Stimulated activated CD8-positive, alpha-beta memory T cell treated with anti-CD3 and anti-CD28 coated beads, Interleukin-4, amount 100 ng/mL, for 1 hour (primary cell): ENCODE results near the gene SERPINA12.
"Not testable (repeated sequence)": the region's sequence is repeated elsewhere in the genome, so short reads cannot be mapped to it uniquely, and the experiment has no call there.

Experiments
- DNase-seq, 2 donors: peaks; one replicate each; pipeline ENCODE4 v3.0.0-alpha.2; 2020; ENCODE audit warnings: low read depth in 2 of 2, low spot score in 1 of 2

SERPINA12 gene

GRCh38 chr14:94538070-94538740 is 28.9 kb upstream of the SERPINA12 start:
- DNase-seq = no peak

- DNase-seq = no peak
Observed at GRCh38 chr14:94536836-94537235, 27.6 kb upstream of the SERPINA12 start.

- DNase-seq = no peak
Observed at GRCh38 chr14:94535506-94535905, 26.2 kb upstream of the SERPINA12 start.

GRCh38 chr14:94532447-94532846 is 23.2 kb upstream of the SERPINA12 start:
- no peak for DNase-seq

GRCh38 chr14:94531187-94531586 is 21.9 kb upstream of the SERPINA12 start:
- no peak for DNase-seq

GRCh38 chr14:94524093-94524492 is 14.8 kb upstream of the SERPINA12 start:
- no peak for DNase-seq

GRCh38 chr14:94523265-94523664 is 14.0 kb upstream of the SERPINA12 start:
- DNase-seq = no peak

- no peak for DNase-seq
Observed at GRCh38 chr14:94522115-94522724, 13.0 kb upstream of the SERPINA12 start.

- no peak for DNase-seq
Observed at GRCh38 chr14:94521375-94522114, 12.3 kb upstream of the SERPINA12 start.

GRCh38 chr14:94517641-94518257 is 8.5 kb upstream of the SERPINA12 start:
- no peak for DNase-seq

- DNase-seq = no peak
Observed at GRCh38 chr14:94517248-94517640, 8.0 kb upstream of the SERPINA12 start.

GRCh38 chr14:94515856-94516255 is 6.6 kb upstream of the SERPINA12 start:
- no peak for DNase-seq

- no peak for DNase-seq
Observed at GRCh38 chr14:94515426-94515825, 6.2 kb upstream of the SERPINA12 start.

- no peak for DNase-seq
Observed at GRCh38 chr14:94514351-94514750, 5.1 kb upstream of the SERPINA12 start.

- DNase-seq = not testable (repeated sequence)
Observed at GRCh38 chr14:94510481-94510880, 1.2 kb upstream of the SERPINA12 start.

- DNase-seq = no peak
Observed at GRCh38 chr14:94505641-94506040, 3.6 kb downstream of the SERPINA12 start.

- no peak for DNase-seq
Observed at GRCh38 chr14:94505206-94505605, 4.1 kb downstream of the SERPINA12 start.

GRCh38 chr14:94501588-94502516 is 7.4 kb downstream of the SERPINA12 start:
- no peak for DNase-seq

- DNase-seq = no peak
Observed at GRCh38 chr14:94500264-94500663, 9.0 kb downstream of the SERPINA12 start.

GRCh38 chr14:94499673-94500072 is 9.6 kb downstream of the SERPINA12 start:
- no peak for DNase-seq

- no peak for DNase-seq
Observed at GRCh38 chr14:94498215-94498614, 11.1 kb downstream of the SERPINA12 start.
